SK-N-SH treated with all-trans-retinoic acid at 6 μM for 48 hours (cell line): ENCODE data around the gene CUBN.

Experiments
- ATAC-seq: fragments of 200-7000 bp; cut with Tn5 transposase; 3 replicates; pipeline ENCODE4 v1.9.1; 2020; ENCODE audit warnings: mild to moderate bottlenecking, moderate library complexity
- ARNTL ChIP-seq: fragments of 450-650 bp; formaldehyde crosslinking; IDR thresholded peaks from 2 replicates; pipeline ENCODE4 v1.5.0; 2020; ENCODE audit warnings: low read depth, mild to moderate bottlenecking, moderate library complexity, borderline replicate concordance
- BACH2 ChIP-seq: fragments of 250-450 bp; sonication (Bioruptor Pico); IDR thresholded peaks from 2 replicates; pipeline ENCODE4 v1.9.0; 2021; ENCODE audit warnings: mild to moderate bottlenecking, borderline replicate concordance
- CREB5 ChIP-seq: fragments of 250-450 bp; sonication (Bioruptor Pico); IDR thresholded peaks from 2 replicates; pipeline ENCODE4 v1.5.1; 2020; ENCODE audit warnings: low read depth, mild to moderate bottlenecking, moderate library complexity
- CSDC2 ChIP-seq: fragments of 250-450 bp; sonication (Bioruptor Pico); IDR thresholded peaks from 2 replicates; pipeline ENCODE4 v1.5.0; 2020; ENCODE audit warnings: mild to moderate bottlenecking, moderate library complexity
- CSRNP3 ChIP-seq: fragments of 250-450 bp; sonication (Bioruptor Pico); IDR thresholded peaks from 2 replicates; pipeline ENCODE4 v1.5.1; 2021; ENCODE audit warnings: mild to moderate bottlenecking, moderate library complexity
- ESRRG ChIP-seq: fragments of 250-450 bp; sonication (Bioruptor Pico); IDR thresholded peaks from 2 replicates; pipeline ENCODE4 v1.6.1; 2021; ENCODE audit warnings: mild to moderate bottlenecking
- GLIS3 ChIP-seq: fragments of 250-450 bp; sonication (Bioruptor Pico); IDR thresholded peaks from 2 replicates; pipeline ENCODE4 v1.5.0; 2020; ENCODE audit warnings: mild to moderate bottlenecking, moderate library complexity
- ISL1 ChIP-seq: fragments of 250-450 bp; sonication (Bioruptor Pico); IDR thresholded peaks from 2 replicates; pipeline ENCODE4 v2.1.2; 2022; ENCODE audit warnings: mild to moderate bottlenecking, moderate library complexity
- OSR1 ChIP-seq: fragments of 250-450 bp; sonication (Bioruptor Pico); IDR thresholded peaks from 2 replicates; pipeline ENCODE4 v1.8.0; 2022; ENCODE audit warnings: moderate library complexity, mild to moderate bottlenecking, inconsistent platforms
- PATZ1 ChIP-seq: fragments of 250-450 bp; sonication (Bioruptor Pico); IDR thresholded peaks from 2 replicates; pipeline ENCODE4 v1.8.0; 2020; ENCODE audit warnings: mild to moderate bottlenecking, moderate library complexity, borderline replicate concordance
- POU6F1 ChIP-seq: fragments of 250-450 bp; sonication (Bioruptor Pico); IDR thresholded peaks from 2 replicates; pipeline ENCODE4 v1.8.0; 2021; ENCODE audit warnings: low read depth, mild to moderate bottlenecking, moderate library complexity, borderline replicate concordance
- PPARA ChIP-seq: fragments of 250-450 bp; sonication (Bioruptor Pico); IDR thresholded peaks from 2 replicates; pipeline ENCODE4 v1.5.0; 2020; ENCODE audit warnings: mild to moderate bottlenecking, borderline replicate concordance
- RARB ChIP-seq: fragments of 250-450 bp; sonication (Bioruptor Pico); IDR thresholded peaks from 2 replicates; pipeline ENCODE4 v1.8.0; 2021; ENCODE audit warnings: mild to moderate bottlenecking, moderate library complexity
- SNAI2 ChIP-seq: fragments of 250-450 bp; sonication (Bioruptor Pico); IDR thresholded peaks from 2 replicates; pipeline ENCODE4 v1.5.0; 2020; ENCODE audit warnings: mild to moderate bottlenecking, moderate library complexity
- TOX ChIP-seq: fragments of 250-450 bp; sonication (Bioruptor Pico); IDR thresholded peaks from 2 replicates; pipeline ENCODE4 v1.8.0; 2021; ENCODE audit warnings: mild to moderate bottlenecking, moderate library complexity, borderline replicate concordance
- TSHZ2 ChIP-seq: fragments of 250-450 bp; sonication (Bioruptor Pico); IDR thresholded peaks from 2 replicates; pipeline ENCODE4 v1.5.0; 2020; ENCODE audit warnings: mild to moderate bottlenecking, moderate library complexity
- ZC3H10 ChIP-seq: fragments of 250-450 bp; sonication (Bioruptor Pico); IDR thresholded peaks from 2 replicates; pipeline ENCODE4 v1.5.1; 2021; ENCODE audit warnings: mild to moderate bottlenecking, moderate library complexity
- ZFP3 ChIP-seq: fragments of 250-450 bp; sonication (Bioruptor Pico); IDR thresholded peaks from 2 replicates; pipeline ENCODE4 v1.5.0; 2020; ENCODE audit warnings: mild to moderate bottlenecking, moderate library complexity
- ZFP30 ChIP-seq: fragments of 450-650 bp; formaldehyde crosslinking; IDR thresholded peaks from 2 replicates; pipeline ENCODE4 v1.5.0; 2022; ENCODE audit warnings: mild to moderate bottlenecking, moderate library complexity
- ZNF565 ChIP-seq: fragments of 450-650 bp; formaldehyde crosslinking; conservative IDR thresholded peaks from 2 replicates; pipeline ENCODE4 v1.5.0; 2020; ENCODE audit warnings: low read depth, mild to moderate bottlenecking, moderate library complexity
- ZNF70 ChIP-seq: fragments of 450-650 bp; formaldehyde crosslinking; IDR thresholded peaks from 2 replicates; pipeline ENCODE4 v1.5.0; 2020; ENCODE audit warnings: mild to moderate bottlenecking, moderate library complexity
- ZNF8 ChIP-seq: fragments of 450-650 bp; formaldehyde crosslinking; IDR thresholded peaks from 2 replicates; pipeline ENCODE4 v1.5.0; 2020; ENCODE audit warnings: mild to moderate bottlenecking, moderate library complexity

Gene CUBN

GRCh38 chr10:16822027-16822426 lies 307.6 kb downstream of the CUBN start:
- no peak for ATAC-seq

GRCh38 chr10:16820421-16820820 lies 309.2 kb downstream of the CUBN start:
- TF ChIP-seq ZNF565 (CRISPR knock-in tag) (no peak), OSR1 (CRISPR knock-in tag) (no peak), SNAI2 (no peak), GLIS3 (CRISPR knock-in tag) (no peak), ISL1 (CRISPR knock-in tag) (no peak)
- ATAC-seq: no peak

More at GRCh38 chr10:16822027-16822426, 307.6 kb downstream of the CUBN start:
- TF ChIP-seq OSR1 (CRISPR knock-in tag) (no peak), BACH2 (no peak), PATZ1 (no peak), ZNF565 (CRISPR knock-in tag) (no peak), ESRRG (CRISPR knock-in tag) (no peak), ZNF70 (CRISPR knock-in tag) (no peak), ARNTL (CRISPR knock-in tag) (no peak), POU6F1 (CRISPR knock-in tag) (no peak), ZFP30 (CRISPR knock-in tag) (no peak)

GRCh38 chr10:16820018-16820417 lies 309.6 kb downstream of the CUBN start:
- TF ChIP-seq OSR1 (CRISPR knock-in tag): no peak
- no peak for TF ChIP-seq ZNF8 (CRISPR knock-in tag)
- no peak for ATAC-seq

GRCh38 chr10:16819436-16819835 lies 310.2 kb downstream of the CUBN start:
- no peak for ATAC-seq
- no peak for TF ChIP-seq ZFP3 (CRISPR knock-in tag)
- TF ChIP-seq PPARA: no peak
- TF ChIP-seq CSDC2 (CRISPR knock-in tag): no peak
- no peak for TF ChIP-seq ZNF8 (CRISPR knock-in tag)
- no peak for TF ChIP-seq CSRNP3 (CRISPR knock-in tag)
- TF ChIP-seq ISL1 (CRISPR knock-in tag): no peak
- TF ChIP-seq CREB5 (CRISPR knock-in tag): no peak
- no peak for TF ChIP-seq RARB (CRISPR knock-in tag)
- no peak for TF ChIP-seq POU6F1 (CRISPR knock-in tag)

- TF ChIP-seq PATZ1 (no peak), RARB (CRISPR knock-in tag) (no peak), ZC3H10 (CRISPR knock-in tag) (no peak), TOX (no peak), ZNF70 (CRISPR knock-in tag) (no peak), SNAI2 (no peak), ZFP30 (CRISPR knock-in tag) (no peak), BACH2 (no peak), PPARA (no peak), ISL1 (CRISPR knock-in tag) (no peak), TSHZ2 (CRISPR knock-in tag) (no peak)
Measured at GRCh38 chr10:16819026-16819425, 310.6 kb downstream of the CUBN start.

More at GRCh38 chr10:16819026-16819425, 310.6 kb downstream of the CUBN start:
- no peak for ATAC-seq
